AG09319 (cell line): ENCODE results near the gene PDLIM7.

ENCODE experiments used
- DNase-seq: peaks from one replicate; pipeline ENCODE4 v3.0.0-alpha.2; 2010; ENCODE audit warnings: low read depth; ENCODE audit errors: extremely low read depth
- TF ChIP-seq, protein P1 (sequence below): IDR thresholded peaks from 2 replicates; pipeline ENCODE4 v1.5.1; 2011; ENCODE audit warnings: low read depth, mild to moderate bottlenecking, inconsistent platforms, low read length, moderate library complexity

The PDLIM7 gene

DNA sequence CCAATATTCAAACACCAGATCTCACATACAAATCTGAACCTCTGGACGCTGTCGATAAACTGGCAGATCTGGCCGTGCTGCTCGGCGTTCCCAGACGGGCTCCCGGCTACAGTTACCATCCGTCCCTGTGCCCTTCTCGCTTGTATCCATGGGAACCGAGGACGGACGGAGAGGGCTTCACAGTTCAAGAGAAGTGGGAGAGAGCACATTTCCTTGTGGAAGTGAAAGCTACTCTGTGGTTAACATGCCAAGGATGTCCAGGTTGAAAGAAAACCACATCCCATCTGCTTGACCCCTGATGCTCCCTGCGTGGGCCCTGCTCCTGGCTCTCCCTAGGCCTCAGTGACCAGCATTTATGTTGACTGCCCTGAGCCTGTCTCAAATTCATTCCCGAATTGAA lies 17.6 kb downstream of the PDLIM7 start:
- TF ChIP-seq, protein P1, sequence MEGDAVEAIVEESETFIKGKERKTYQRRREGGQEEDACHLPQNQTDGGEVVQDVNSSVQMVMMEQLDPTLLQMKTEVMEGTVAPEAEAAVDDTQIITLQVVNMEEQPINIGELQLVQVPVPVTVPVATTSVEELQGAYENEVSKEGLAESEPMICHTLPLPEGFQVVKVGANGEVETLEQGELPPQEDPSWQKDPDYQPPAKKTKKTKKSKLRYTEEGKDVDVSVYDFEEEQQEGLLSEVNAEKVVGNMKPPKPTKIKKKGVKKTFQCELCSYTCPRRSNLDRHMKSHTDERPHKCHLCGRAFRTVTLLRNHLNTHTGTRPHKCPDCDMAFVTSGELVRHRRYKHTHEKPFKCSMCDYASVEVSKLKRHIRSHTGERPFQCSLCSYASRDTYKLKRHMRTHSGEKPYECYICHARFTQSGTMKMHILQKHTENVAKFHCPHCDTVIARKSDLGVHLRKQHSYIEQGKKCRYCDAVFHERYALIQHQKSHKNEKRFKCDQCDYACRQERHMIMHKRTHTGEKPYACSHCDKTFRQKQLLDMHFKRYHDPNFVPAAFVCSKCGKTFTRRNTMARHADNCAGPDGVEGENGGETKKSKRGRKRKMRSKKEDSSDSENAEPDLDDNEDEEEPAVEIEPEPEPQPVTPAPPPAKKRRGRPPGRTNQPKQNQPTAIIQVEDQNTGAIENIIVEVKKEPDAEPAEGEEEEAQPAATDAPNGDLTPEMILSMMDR, result no peak
- DNase-seq, result no peak

DNA sequence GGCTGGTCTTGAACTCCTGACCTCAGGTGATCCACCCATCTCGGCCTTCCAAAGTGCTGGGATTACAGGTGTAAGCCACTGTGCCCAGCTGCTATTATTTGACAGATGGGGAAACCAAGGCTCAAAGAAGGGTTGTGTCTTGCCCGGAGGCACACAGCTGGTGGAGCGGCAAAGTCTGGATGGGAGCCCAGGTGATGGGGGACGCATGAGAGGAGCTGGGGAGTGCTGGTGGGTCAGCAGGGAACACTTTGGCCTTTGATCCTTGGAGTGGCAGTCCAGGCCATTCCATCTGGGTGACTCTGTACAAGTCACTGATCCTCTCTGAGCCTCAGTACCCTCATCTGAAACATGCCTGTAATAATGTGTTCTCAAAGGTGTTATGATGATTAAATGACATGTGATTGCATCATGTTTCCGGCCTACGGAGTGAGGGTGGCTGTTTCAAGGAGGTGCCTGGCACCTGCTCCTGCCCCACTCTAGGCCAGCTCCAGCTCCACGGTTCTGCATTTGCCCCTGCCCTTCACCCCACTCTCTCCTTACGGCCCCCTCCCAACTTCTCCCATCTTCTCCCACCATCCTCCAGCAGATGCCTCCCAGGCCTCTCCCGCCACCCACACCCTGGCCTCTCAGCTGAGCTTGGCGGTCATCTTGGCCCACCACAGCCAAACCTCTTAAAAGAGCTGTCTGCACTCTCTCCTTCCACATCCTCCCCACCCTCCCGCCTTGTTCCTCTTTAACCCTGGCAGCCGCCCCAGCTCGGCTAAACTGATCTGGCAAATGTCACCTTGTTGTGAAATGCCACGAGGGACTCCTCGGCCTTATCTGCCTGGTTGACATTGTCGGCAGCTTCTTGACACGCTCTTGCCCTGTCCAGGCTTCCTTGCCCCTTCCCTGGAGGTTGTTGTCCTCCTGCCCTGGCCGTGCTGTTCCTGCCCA lies 18.4 kb downstream of the PDLIM7 start:
- DNase-seq, result no peak
- TF ChIP-seq, protein P1, result no peak

DNA sequence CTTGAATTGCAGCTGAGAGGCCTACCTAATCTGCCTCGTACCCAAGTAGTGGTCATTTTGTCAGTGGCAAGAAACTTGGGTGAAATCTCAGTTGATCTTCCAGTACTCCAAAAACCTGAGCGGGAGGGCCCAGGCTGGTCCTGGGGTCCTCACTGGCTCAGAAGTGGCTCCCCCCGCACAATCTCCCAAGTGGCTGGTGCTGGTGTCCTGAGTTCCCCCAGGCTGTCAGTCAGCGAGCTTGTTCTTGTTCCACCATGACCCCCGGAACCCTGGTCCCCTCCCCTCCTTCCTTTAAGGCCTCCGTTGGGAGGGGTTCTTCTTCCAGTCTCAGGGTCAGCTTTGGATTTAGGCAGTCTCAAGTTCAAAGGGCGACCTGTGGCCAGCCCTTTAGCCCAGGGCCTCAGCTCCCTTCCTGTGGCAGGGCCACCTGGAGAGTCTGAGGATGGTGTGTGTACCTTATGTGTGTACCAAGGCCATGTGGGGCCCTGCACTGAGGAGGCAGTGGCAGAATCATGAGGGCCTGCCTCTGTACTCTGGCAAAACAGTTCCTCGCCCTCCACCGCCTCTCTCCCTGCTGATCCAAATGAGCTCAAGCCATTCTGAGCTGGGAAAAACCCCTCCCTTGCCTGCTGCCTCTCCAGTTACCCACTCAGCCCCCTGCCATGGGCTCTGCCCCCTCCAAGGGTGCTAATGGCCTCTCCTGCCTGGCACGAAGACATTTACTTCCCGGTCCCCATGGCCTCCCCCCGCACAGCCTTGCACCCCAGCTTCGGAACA lies 19.5 kb downstream of the PDLIM7 start:
- no peak for DNase-seq
- TF ChIP-seq, protein P1, result no peak

DNA sequence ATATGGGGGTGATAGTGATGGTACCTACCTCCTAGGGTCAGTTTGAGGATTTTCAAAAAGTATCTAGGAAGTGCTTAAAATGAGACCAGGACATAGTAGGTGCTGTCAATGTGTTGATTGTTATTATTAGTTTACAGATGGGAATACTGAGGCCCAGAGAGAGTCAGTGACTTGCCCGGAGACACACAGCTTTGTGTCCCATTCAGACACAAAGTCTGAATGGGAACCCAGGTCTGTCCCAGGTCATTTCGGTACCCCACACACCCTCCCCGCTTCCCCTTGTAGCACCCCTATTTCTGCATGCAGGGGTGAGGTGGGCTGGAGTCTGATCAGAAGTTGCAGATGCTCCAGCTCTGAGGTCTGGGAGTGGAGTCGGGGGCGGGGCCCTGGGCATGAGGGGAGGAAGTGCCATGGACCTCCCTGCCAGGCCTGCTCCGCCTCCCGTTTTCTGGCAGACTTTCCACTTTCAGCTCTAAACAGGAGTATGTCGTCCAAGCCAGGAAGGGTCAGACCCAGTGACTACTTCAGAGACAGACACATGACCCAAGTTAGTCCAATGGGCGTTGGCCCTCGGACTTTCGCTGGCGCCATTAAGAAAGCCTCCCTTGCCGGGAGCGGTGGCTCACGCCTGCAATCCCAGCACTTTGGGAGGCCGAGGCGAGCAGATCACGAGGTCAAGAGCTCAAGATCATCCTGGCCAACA lies 20.7 kb downstream of the PDLIM7 start:
- DNase-seq, result no peak

DNA sequence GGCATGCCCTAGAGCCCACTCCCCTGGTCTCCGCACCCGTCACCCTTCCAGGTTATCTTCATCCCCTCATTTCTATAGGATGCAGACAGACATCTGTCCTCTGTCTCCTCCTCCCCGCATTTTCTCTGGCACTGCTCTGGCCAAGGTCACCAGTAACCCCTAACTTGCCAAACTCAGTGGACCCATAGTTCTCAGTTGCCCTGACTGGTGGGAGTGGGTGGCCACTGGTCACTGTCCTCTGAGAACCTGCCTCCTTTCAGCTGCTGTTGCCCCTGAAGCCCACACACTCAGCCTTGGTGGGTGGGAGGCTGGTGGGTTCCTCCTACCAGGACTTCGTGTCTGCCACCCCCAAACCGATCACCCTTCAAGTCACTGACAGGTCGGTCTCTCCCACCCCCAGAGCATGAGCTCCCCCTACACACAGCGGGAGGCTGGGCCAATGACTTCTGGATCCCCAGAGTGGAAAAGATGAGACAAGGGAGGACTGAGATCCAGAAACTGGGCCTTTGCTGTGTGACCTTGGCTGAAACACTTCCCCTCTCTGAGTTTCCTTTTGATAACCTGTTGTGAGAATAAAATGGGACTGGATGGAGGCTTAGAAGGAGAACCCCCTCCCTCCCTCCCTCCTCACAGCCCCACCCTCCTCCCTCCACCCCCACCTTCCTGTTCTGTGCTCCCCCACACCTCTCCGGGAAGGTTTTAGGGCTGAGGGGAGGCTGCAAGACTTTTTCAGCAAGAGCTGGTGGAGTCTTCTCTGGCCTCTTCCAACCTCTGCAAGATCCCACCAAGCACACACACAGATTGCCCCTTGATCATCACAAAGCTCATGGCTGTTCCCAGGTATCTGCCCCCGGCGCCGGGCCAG lies 21.6 kb downstream of the PDLIM7 start:
- TF ChIP-seq, protein P1, result no peak
- no peak for DNase-seq

More for the DNA sequence above, 20.7 kb downstream of the PDLIM7 start:
- TF ChIP-seq, protein P1, result no peak

DNA sequence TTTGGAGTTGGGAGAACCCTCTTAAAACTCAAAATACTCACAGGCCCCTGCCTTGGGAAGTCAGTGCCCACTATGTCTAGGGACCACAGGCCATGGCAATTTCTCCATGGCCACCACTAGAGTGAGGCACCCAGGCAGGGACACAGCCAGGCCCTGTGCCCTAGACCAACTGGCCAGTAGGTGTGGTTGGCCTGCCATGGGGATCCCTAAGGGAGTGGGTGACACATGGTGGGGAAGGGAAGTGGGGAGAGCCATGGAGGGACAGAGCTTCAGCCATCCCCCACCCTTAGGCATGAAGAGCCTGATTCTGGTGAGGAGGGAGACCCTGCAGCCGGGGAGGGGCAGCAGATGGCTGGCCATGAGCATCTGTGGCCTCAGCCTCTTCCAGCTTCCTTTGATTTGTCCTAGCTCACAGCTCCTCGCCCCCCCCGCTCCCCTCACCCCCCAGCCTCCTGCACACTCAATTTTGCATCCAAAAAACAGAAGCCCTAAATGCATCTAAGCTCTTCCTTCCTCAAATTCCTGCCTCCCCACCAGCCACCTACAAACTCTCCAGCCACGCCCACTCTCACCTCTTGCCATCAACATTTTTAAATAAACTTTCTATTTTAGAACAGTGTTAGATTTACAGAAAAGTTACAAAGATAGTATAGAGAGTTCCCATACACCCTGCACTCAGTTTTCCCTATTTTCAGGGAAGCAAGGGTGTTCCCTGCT lies 22.4 kb downstream of the PDLIM7 start:
- no peak for DNase-seq
- TF ChIP-seq, protein P1, result no peak
